GM11168 (cell line): ENCODE results near the gene STAB2.
"Not testable (repeated sequence)": the region's sequence is repeated elsewhere in the genome, so short reads cannot be mapped to it uniquely, and the experiment has no call there.

ENCODE experiments used
- in situ Hi-C: fragments of 300-500 bp; cut with MboI; formaldehyde crosslinking; loops from one replicate; pipeline ENCODE4 v1.12.0; 2022; ENCODE audit warnings: low sequenced_read_pairs; ENCODE audit not compliant: unreplicated experiment

The STAB2 gene

GRCh38 chr12:103640410-103640809 is 53.3 kb downstream of the STAB2 start:
- in situ Hi-C loops = no loop called here

DNA sequence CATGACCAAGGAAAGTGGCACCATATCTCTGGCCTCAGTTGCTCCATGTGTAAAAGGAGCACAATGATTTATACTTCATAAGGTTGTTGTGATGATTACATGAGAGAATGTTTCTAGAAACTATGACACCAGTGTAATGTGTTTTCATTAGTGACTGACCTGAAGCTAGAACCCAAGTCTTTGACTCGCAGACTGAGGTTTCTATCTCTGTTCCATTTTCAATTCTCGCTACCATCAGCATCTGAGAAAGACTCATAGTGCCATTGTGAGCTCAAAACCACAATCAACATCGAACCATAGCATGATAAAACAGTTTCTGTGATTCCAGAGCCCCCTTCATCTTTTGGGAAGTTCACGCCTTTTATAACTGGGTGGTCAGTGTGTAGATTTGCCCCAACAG is 53.8 kb downstream of the STAB2 start:
- in situ Hi-C loops = no loop called here

DNA sequence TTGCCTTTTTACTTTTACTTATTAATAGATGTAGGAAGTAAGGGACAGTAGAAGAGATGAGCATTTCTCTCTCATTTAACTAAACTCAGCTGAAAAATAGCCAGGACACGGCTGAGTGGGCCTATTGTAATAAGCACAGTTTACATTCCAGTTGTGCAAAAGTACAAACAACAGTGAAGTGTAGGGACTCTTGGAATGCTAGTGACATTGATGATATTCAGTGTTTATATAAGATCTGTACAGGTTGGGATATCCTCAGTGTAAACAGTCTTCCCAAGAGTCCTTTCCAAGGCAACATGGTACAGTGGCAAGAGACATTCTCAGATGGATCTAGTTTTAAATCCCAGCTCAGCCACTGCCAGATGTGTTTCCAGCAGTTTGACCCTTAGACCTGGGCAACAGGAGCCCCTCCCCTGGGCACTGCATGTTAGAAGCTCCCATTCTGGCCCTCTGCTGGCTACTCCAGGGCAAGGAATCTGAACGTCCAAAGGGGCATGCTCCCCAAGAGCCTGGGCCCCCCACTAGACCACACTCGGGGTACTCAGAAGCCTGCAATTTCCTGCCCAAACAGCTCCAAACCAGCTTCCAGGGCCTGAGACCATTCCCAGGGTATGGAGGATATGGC is 55.3 kb downstream of the STAB2 start:
- in situ Hi-C loops = no loop called here

DNA sequence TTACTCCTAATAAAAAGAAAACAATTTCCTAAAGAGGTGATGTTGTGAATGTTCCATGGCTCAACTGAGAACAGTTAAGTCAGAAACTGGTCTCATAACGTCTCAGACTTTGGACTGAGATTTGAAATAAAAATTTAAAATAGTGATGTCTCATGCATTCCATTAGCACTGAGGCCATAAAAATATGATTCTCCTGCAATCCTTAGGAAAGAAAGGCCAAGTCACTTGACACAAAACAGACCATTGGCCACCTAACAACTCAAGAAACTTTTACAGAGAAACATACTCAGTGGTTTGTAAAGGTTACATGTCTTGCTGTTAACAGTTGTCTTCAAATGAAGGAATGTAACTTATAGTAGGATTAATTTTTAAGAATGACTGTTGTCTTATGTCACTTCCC is 58.1 kb downstream of the STAB2 start:
- in situ Hi-C loops = no loop called here

GRCh38 chr12:103647267-103647666 is 60.2 kb downstream of the STAB2 start:
- in situ Hi-C loops = no loop called here

DNA sequence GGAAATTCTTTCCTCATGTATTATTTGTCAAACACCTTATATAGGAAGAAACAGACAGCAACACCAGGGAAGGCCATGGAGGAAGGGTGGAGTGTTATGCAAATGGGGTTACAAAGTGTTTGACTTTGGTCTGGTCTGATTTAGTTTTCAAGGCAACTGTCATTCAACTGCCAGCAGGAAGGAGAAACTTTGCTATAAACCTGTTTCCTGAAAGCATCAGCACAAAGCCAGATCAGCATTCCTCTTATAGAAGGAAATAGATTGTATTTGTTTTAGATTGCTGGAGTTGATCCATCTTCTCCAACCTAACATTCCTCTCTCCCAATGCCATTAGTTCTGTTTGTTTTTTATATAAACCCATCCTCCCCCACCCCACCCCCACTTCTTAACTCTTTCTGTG is 65.7 kb downstream of the STAB2 start:
- in situ Hi-C loops = no loop called here

DNA sequence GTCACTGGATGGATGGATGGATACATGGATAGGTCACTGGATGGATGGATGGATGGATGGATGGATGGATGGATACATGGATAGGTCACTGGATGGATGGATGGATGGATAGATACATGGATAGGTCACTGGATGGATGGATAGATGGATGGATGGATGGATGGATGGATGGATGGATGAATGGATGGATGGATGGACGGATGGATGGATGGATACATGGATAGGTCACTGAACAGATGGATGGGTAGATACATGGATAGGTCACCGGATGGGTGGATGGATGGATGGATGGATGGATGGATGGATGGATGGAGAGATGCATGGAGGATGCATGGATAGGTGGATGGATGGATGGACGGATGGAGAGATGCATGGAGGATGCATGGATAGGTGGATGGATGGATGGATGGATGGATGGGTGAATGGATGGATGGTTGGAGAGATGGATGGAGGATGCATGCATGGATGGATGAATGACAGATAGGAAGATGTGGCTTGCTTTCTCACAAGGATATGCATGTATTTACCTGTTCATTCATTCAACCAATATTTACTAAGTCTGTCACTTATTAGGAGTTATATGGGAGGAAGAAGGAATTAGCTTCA is 66.6 kb downstream of the STAB2 start:
- in situ Hi-C loops = not testable (repeated sequence)

GRCh38 chr12:103654816-103655215 is 67.7 kb downstream of the STAB2 start:
- in situ Hi-C loops = no loop called here

GRCh38 chr12:103656291-103656690 is 69.2 kb downstream of the STAB2 start:
- in situ Hi-C loops = no loop called here

DNA sequence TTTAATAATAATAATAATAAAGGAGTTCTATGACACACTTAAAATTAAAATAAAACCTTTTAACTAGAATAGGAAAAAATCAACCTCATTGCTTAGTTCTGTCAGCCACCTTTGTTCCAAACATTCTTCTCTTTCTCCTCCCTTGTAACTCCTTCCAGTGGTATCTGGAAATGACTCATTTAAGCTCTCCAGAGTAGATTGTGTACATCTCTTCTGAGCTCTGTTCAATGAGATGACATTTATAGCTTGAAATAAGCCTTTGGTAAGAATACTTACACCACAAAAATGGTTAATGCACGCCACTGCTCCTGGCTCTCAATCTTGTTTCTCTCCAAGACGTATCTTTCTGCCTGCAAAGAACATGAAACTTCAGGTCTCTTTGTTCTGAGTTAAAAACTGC is 70.3 kb downstream of the STAB2 start:
- in situ Hi-C loops = no loop called here

DNA sequence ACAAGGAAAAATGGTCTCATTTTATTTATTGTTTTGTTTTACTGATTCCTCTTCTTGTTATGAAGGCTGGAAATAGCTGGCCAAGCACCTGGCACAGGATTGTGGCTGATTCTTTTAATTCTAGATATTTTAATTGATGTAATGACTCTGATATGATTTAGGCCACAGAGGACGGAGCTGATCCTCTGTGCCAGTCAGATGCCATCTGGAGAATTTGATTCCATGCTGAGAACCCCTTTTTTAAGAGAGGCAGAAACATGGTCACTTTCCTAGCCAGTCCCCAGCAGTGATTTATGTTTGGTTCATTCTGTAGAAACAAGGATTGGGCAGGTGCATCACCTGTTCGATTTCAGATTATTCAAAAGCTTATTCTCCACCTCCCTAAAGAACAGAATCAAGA is 77.6 kb downstream of the STAB2 start:
- in situ Hi-C loops = no loop called here

- in situ Hi-C loops = no loop called here
These were observed 78.9 kb downstream of the STAB2 start for GRCh38 chr12:103665971-103666370.

DNA sequence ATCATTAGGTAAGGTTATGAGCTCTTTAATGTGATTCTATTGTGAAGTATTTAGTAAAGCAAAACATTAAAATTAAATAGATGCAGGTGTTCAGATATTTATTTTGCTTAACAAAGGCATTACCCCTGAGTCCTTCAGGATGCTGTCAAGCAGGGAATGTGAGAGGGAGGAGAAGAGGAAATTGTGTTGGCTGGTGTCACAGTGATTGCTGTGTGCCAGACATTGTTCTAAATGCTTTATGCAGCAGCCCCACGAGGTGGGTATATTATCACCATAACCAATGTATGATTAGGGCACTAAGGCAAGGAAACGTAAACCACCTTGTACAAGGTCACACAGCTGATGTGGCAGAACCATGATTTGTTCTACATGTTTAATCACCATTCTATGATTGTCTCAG is 80.1 kb downstream of the STAB2 start:
- in situ Hi-C loops = no loop called here

DNA sequence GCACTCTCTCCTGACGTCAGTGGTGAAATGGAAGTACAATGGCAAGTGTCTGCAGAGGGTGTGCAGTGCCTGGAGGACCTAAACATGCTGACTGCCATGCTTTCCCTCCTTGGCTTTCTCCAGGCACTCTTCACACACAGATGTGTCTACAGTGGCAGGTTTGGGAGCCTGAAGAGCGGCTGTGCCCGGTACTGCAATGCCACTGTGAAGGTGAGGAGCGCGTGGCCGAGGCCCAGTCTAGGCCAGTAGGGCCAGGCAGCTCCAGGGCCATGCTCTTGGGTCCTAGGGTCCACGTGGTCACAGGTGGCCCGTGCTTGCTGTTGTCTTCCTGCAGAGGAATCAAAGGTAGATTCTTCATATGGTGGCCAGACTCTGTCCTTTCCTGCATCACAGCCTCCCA is 81.4 kb downstream of the STAB2 start:
- in situ Hi-C loops = no loop called here

GRCh38 chr12:103671367-103671766 is 84.3 kb downstream of the STAB2 start:
- in situ Hi-C loops = no loop called here

- in situ Hi-C loops = no loop called here
These were observed 85.5 kb downstream of the STAB2 start for GRCh38 chr12:103672401-103673119.

- in situ Hi-C loops = no loop called here
These were observed 86.4 kb downstream of the STAB2 start for GRCh38 chr12:103673487-103673886.

- in situ Hi-C loops = no loop called here
These were observed 86.9 kb downstream of the STAB2 start for GRCh38 chr12:103673891-103674375.

- in situ Hi-C loops = no loop called here
These were observed 89.8 kb downstream of the STAB2 start for GRCh38 chr12:103676893-103677292.

DNA sequence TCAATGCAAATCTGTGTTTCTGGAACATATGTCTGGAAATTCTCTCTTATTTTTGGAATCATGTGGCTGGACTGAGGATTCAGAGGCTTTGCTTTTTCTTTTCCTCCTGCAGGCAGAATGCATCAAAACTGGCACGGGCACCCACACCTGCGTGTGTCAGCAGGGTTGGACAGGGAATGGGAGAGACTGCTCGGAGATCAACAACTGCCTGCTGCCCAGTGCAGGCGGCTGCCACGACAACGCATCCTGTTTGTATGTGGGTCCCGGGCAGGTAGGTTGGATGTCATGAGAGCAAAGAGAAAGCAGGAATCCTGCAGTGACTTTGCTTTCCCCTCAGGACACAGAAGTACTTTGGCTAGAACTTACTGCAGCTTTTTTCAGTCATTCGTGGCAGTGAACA is 90.3 kb downstream of the STAB2 start:
- in situ Hi-C loops = no loop called here

DNA sequence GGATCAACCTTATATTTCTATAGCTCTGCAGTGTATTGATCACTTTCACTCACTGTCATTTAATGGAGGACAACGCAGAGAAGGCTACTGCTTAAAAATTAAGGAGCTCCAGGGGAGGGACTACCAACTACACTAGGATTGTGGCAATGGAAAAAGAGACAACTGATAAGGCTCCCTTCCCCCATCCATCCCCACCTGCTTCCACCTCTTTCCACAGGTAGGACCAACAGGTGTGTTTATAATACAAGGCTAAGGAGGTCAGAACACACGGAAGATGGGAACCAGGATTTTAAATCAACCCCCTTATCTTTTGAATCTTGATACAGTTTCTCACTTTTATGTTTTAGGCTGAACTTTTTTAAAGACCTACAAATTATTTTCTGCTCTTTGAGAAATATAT is 90.8 kb downstream of the STAB2 start:
- in situ Hi-C loops = no loop called here
